Neutrophil (primary cell): ENCODE measurements around the gene BSND.

Experiments
- H3K27ac ChIP-seq: fragments of 200-600 bp; sonication (generic); 2 replicates; pipeline ENCODE4 v1.5.1; 2016; ENCODE audit warnings: mild to moderate bottlenecking, moderate library complexity
- H3K27me3 ChIP-seq: fragments of 200-600 bp; sonication (generic); 2 replicates; pipeline ENCODE4 v1.6.0; 2016; ENCODE audit warnings: mild to moderate bottlenecking
- H3K36me3 ChIP-seq: fragments of 200-600 bp; sonication (generic); 2 replicates; pipeline ENCODE4 v1.5.1; 2017
- H3K4me1 ChIP-seq, 2 experiments: fragments of 200-600 bp in 1 of 2; sonication (generic) in 1 of 2; 1 replicate in 1 of 2; 2 replicates in 1 of 2; pipeline versions ENCODE4 v1.5.1 to v1.6.1; 2013 to 2016; ENCODE audit warnings: low read depth in 1 of 2, low read length in 1 of 2, mild to moderate bottlenecking in 1 of 2, moderate library complexity in 1 of 2; ENCODE audit not compliant: control insufficient read depth in 1 of 2, insufficient read depth in 1 of 2
- H3K4me3 ChIP-seq, 2 experiments: fragments of 200-600 bp in 1 of 2; sonication (generic) in 1 of 2; 1 replicate in 1 of 2; 2 replicates in 1 of 2; pipeline ENCODE4 v1.5.1; 2013 to 2016; ENCODE audit warnings: low read depth in 1 of 2, low read length in 1 of 2, mild to moderate bottlenecking in 1 of 2, moderate library complexity in 1 of 2
- H3K9me3 ChIP-seq: fragments of 200-600 bp; sonication (generic); 2 replicates; pipeline ENCODE4 v1.5.1; 2016
- CTCF ChIP-seq: fragments of 200-600 bp; sonication (generic); IDR thresholded peaks from 2 replicates; pipeline ENCODE4 v1.5.1; 2016; ENCODE audit warnings: antibody characterized with exemption

BSND gene

GRCh38 chr1:55038974-55039341, 40.2 kb downstream of the BSND start:
- Histone ChIP-seq H3K4me3 (peak overlapping the region in 1 of 2 experiments; percentile 34), H3K9me3 (no peaks in the 10 kb centered on the region), H3K27ac (no peak overlapping the region), H3K36me3 (no peaks in the 10 kb centered on the region), H3K27me3 (peaks cover 40% of the 10 kb centered on the region), H3K4me1 (peaks cover 59 to 70% of the 10 kb centered on the region in 2 experiments)
- no peak for TF ChIP-seq CTCF

- H3K27ac ChIP-seq: no peak within 1 kb of the TSS
- no peaks in the 10 kb centered on the region for H3K9me3 ChIP-seq
- H3K36me3 ChIP-seq: no peaks in the 10 kb centered on the region
- H3K4me1 ChIP-seq: peaks cover 59 to 68% of the 10 kb centered on the region in 2 experiments
- TF ChIP-seq CTCF: no peak
- peaks cover 40% of the 10 kb centered on the region for H3K27me3 ChIP-seq
- peak within 1 kb of the TSS; percentile 34 to 63 for H3K4me3 ChIP-seq
Observed at GRCh38 chr1:55039342-55040082, 40.8 kb downstream of the BSND start, which contains the start of gene PCSK9. PCSK9 (plus strand) TSS chr1:55039548; CDS start chr1:55039838, 290 bp downstream.

GRCh38 chr1:55040083-55040932, 41.6 kb downstream of the BSND start:
- no peaks in the 10 kb centered on the region for H3K9me3 ChIP-seq
- no peaks in the 10 kb centered on the region for H3K36me3 ChIP-seq
- no peak overlapping the region for H3K27ac ChIP-seq
- H3K4me3 ChIP-seq: peak overlapping the region; percentile 34 to 63
- peaks cover 52 to 60% of the 10 kb centered on the region in 2 experiments for H3K4me1 ChIP-seq
- H3K27me3 ChIP-seq: peaks cover 40% of the 10 kb centered on the region
- no peak for TF ChIP-seq CTCF

- H3K4me3 ChIP-seq: no peak overlapping the region
- H3K9me3 ChIP-seq: no peaks in the 10 kb centered on the region
- H3K36me3 ChIP-seq: no peaks in the 10 kb centered on the region
- peaks cover 40% of the 10 kb centered on the region for H3K27me3 ChIP-seq
- no peak overlapping the region for H3K27ac ChIP-seq
- H3K4me1 ChIP-seq: peaks cover 45 to 53% of the 10 kb centered on the region in 2 experiments
- TF ChIP-seq CTCF: no peak
Observed at GRCh38 chr1:55040933-55041494, 42.3 kb downstream of the BSND start.

- Histone ChIP-seq H3K27me3 (peaks cover 40% of the 10 kb centered on the region), H3K9me3 (no peaks in the 10 kb centered on the region), H3K4me3 (no peak overlapping the region), H3K4me1 (peaks cover 39 to 47% of the 10 kb centered on the region in 2 experiments), H3K27ac (no peak overlapping the region), H3K36me3 (no peaks in the 10 kb centered on the region)
- no peak for TF ChIP-seq CTCF
Observed at GRCh38 chr1:55041613-55042012, 42.9 kb downstream of the BSND start.
